Tibial artery (tissue), 4 donors: ENCODE data around the gene POU4F1.

Source experiments
- DNase-seq, 2 donors: peaks; one replicate each; pipeline ENCODE4 v3.0.0-alpha.2; 2019
- H3K27ac ChIP-seq, 2 donors: fragments of 200-600 bp; sonication (generic) in 1 of 2; 1 replicate in 1 of 2; 2 replicates in 1 of 2; pipeline ENCODE4 v1.5.1; 2018 to 2019; ENCODE audit warnings: mild to moderate bottlenecking in 1 of 2
- H3K27me3 ChIP-seq, 2 donors: fragments of 200-600 bp; sonication (generic) in 1 of 2; one replicate each; pipeline versions ENCODE4 v1.5.1 to v1.6.0; 2016 to 2019
- H3K36me3 ChIP-seq, 3 donors: fragments of 200-600 bp; sonication (generic) in 2 of 3; one replicate each; pipeline ENCODE4 v1.5.1; 2016 to 2019; ENCODE audit warnings: mild to moderate bottlenecking in 2 of 3
- H3K4me1 ChIP-seq, 4 donors: fragments of 200-600 bp; sonication (generic) in 2 of 4; 1 replicate in 3 of 4; 2 replicates in 1 of 4; pipeline ENCODE4 v1.5.1; 2016 to 2019
- H3K4me3 ChIP-seq, 2 donors: fragments of 200-600 bp; sonication (generic) in 1 of 2; 1 replicate in 1 of 2; 2 replicates in 1 of 2; pipeline ENCODE4 v1.5.1; 2018 to 2019; ENCODE audit warnings: mild to moderate bottlenecking in 2 of 2
- H3K9me3 ChIP-seq, 3 donors: fragments of 200-600 bp; sonication (generic) in 1 of 3; one replicate each; pipeline ENCODE4 v1.5.1; 2016 to 2019
- CTCF ChIP-seq, 2 experiments: fragments of 200-600 bp in 1 of 2; fragments of 450-650 bp in 1 of 2; IDR thresholded peaks; one replicate each; pipeline ENCODE4 v1.5.1; 2017 to 2019; ENCODE audit warnings: antibody characterized with exemption in 2 of 2, mild to moderate bottlenecking in 1 of 2, moderate library complexity in 1 of 2
- intact Hi-C: fragments of 100-400 bp; cut with DNase I; formaldehyde crosslinking; loops from one replicate; pipeline ENCODE4 v1.15.0; 2023; ENCODE audit warnings: low total_unique reads

POU4F1 gene

GRCh38 chr13:78593652-78594455 lies 9.5 kb downstream of the POU4F1 start:
- Histone ChIP-seq H3K36me3 (no peaks in the 10 kb centered on the region), H3K27me3 (peaks cover 12 to 98% of the 10 kb centered on the region in 2 donors), H3K4me3 (no peak overlapping the region), H3K9me3 (no peaks in the 10 kb centered on the region), H3K4me1 (peaks cover 0 to 12% (median 10%) of the 10 kb centered on the region in 4 donors), H3K27ac (no peak overlapping the region)
- no peak for TF ChIP-seq CTCF (IDR thresholded peaks at IDR 0.05)
- DNase-seq: no peak
- intact Hi-C loops: no loop called here

- intact Hi-C loops: no loop called here
- H3K27me3 ChIP-seq: peaks cover 12 to 96% of the 10 kb centered on the region in 2 donors
- H3K27ac ChIP-seq: no peak overlapping the region
- no peak overlapping the region for H3K4me3 ChIP-seq
- H3K9me3 ChIP-seq: no peaks in the 10 kb centered on the region
- no peaks in the 10 kb centered on the region for H3K36me3 ChIP-seq
- TF ChIP-seq CTCF (IDR thresholded peaks at IDR 0.05): no peak
- peaks cover 0 to 12% (median 10%) of the 10 kb centered on the region in 4 donors for H3K4me1 ChIP-seq
- DNase-seq: no peak
Observed at GRCh38 chr13:78593129-78593528, 10.2 kb downstream of the POU4F1 start.

- no peak overlapping the region for H3K27ac ChIP-seq
- H3K9me3 ChIP-seq: no peaks in the 10 kb centered on the region
- TF ChIP-seq CTCF (IDR thresholded peaks at IDR 0.05): no peak
- no peak for DNase-seq
- H3K4me1 ChIP-seq: peaks cover 0 to 12% (median 10%) of the 10 kb centered on the region in 4 donors
- H3K27me3 ChIP-seq: peaks cover 8 to 96% of the 10 kb centered on the region in 2 donors
- no peaks in the 10 kb centered on the region for H3K36me3 ChIP-seq
- intact Hi-C loops: no loop called here
- no peak overlapping the region for H3K4me3 ChIP-seq
Observed at GRCh38 chr13:78592584-78592983, 10.8 kb downstream of the POU4F1 start.

GRCh38 chr13:78589206-78589605 lies 14.1 kb downstream of the POU4F1 start:
- H3K36me3 ChIP-seq: no peaks in the 10 kb centered on the region
- DNase-seq: no peak
- no peak for TF ChIP-seq CTCF (IDR thresholded peaks at IDR 0.05)
- no peaks in the 10 kb centered on the region for H3K4me1 ChIP-seq
- no peak overlapping the region for H3K4me3 ChIP-seq
- intact Hi-C loops: no loop called here
- H3K27ac ChIP-seq: no peak overlapping the region
- no peaks in the 10 kb centered on the region for H3K9me3 ChIP-seq
- H3K27me3 ChIP-seq: peaks cover 0 to 84% of the 10 kb centered on the region in 2 donors

GRCh38 chr13:78587395-78587794 lies 16.0 kb downstream of the POU4F1 start:
- no peaks in the 10 kb centered on the region for H3K4me1 ChIP-seq
- intact Hi-C loops: no loop called here
- H3K27ac ChIP-seq: no peak overlapping the region
- no peaks in the 10 kb centered on the region for H3K9me3 ChIP-seq
- no peaks in the 10 kb centered on the region for H3K36me3 ChIP-seq
- no peak overlapping the region for H3K4me3 ChIP-seq
- no peak for DNase-seq
- TF ChIP-seq CTCF (IDR thresholded peaks at IDR 0.05): no peak
- H3K27me3 ChIP-seq: peaks cover 0 to 68% of the 10 kb centered on the region in 2 donors
